NK-92 (cell line): Measurements from ENCODE around the gene DAPK3.
A peak's percentile ranks its signal among the peaks of the same experiment; 100 is the strongest.
"Not testable (repeated sequence)": the region's sequence is repeated elsewhere in the genome, so short reads cannot be mapped to it uniquely, and the experiment has no call there.

Experiments used
- DNase-seq: peaks from one replicate; lab custom pipeline; 2025; ENCODE audit not compliant: unreplicated experiment; lab: John Stamatoyannopoulos, UW

The DAPK3 gene

GRCh38 chr19:3970808-3971598, at the start of gene DAPK3:
Gene DAPK3 (minus strand): TSS chr19:3971099. CDS start chr19:3969735, 1,364 bp downstream.
- DNase-seq: peak; percentile 55

GRCh38 chr19:4019578-4019977, 48.7 kb upstream of the DAPK3 start:
- no peak for DNase-seq

GRCh38 chr19:4018775-4019504, 48.0 kb upstream of the DAPK3 start:
- no peak for DNase-seq

- DNase-seq: no peak
These were observed 47.3 kb upstream of the DAPK3 start for GRCh38 chr19:4018140-4018613.

GRCh38 chr19:4016903-4017638, 46.2 kb upstream of the DAPK3 start:
- DNase-seq: no peak

- DNase-seq: no peak
These were observed 45.6 kb upstream of the DAPK3 start for GRCh38 chr19:4016486-4016885.

- DNase-seq: no peak
These were observed 45.0 kb upstream of the DAPK3 start for GRCh38 chr19:4015705-4016402.

- no peak for DNase-seq
These were observed 43.9 kb upstream of the DAPK3 start for GRCh38 chr19:4014541-4015491.

GRCh38 chr19:4013886-4014540, 43.1 kb upstream of the DAPK3 start:
- no peak for DNase-seq

GRCh38 chr19:4012975-4013634, 42.2 kb upstream of the DAPK3 start:
- DNase-seq: no peak

GRCh38 chr19:4012092-4012974, 41.4 kb upstream of the DAPK3 start:
- no peak for DNase-seq

- not testable (repeated sequence) for DNase-seq
These were observed 40.5 kb upstream of the DAPK3 start for GRCh38 chr19:4011430-4011829.

- no peak for DNase-seq
These were observed 39.9 kb upstream of the DAPK3 start for GRCh38 chr19:4010808-4011110.

GRCh38 chr19:4009990-4010807, 39.3 kb upstream of the DAPK3 start:
- no peak for DNase-seq

GRCh38 chr19:4007836-4008539, 37.1 kb upstream of the DAPK3 start:
- no peak for DNase-seq

GRCh38 chr19:4007021-4007835, 36.3 kb upstream of the DAPK3 start, which contains the start of gene PIAS4:
Gene PIAS4 (plus strand): TSS chr19:4007736. CDS start chr19:4007761, 25 bp downstream.
- DNase-seq: peak; percentile 69
